ENCODE measurements around the gene COX8C.

DNA sequence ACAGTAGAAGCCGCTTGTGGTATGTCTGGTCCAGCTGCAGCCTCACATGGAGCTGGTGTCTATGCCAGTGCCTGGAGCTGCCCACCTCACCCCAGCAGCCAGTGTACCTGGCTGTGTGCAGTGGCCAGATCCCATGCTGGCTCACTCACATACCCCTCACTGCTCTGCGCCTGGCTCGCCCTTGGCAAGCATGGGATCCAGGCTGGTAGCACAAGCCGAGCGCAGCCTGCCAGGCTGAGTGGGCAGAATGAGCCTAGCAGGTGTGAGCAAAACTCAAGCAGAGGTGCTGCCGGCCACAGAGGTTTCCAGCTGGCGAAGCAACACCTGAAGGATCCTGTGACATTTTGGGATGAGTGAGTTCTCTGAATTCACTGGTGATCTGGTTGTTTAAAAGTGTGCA is 9.1 kb upstream of the COX8C start:
- TF ChIP-seq CTCF (IDR thresholded peaks at IDR 0.05; ENCODE audit: low read depth, low read length, poor library complexity, severe bottlenecking): no peak
- no peak for TF ChIP-seq EZH2phosphoT487 (IDR thresholded peaks at IDR 0.05; ENCODE audit: borderline replicate concordance, low read length)

Measured in DOHH2 (cell line).